PC-9 (cell line): ENCODE results near the gene MARCHF6. TPM values are rescaled to one million over a fixed set of nuclear protein-coding genes. Genes with fewer than 3 reads are reported as not detected.

Experiments
- BruUV-seq: library from RNA; stranded (reverse); fragments of 400-500 nt; replicated peaks from 2 replicates; lab custom pipeline; 2021; lab: Mats Ljungman, UMichigan
- CTCF ChIA-PET: fragments of 300-600 bp; sonication (Branson Sonifier 250); formaldehyde crosslinking; loops from one replicate; lab custom pipeline; 2022; ENCODE audit warnings: antibody characterized with exemption; lab: Charles Lee
- POLR2A ChIA-PET: fragments of 300-600 bp; sonication (Branson Sonifier 250); formaldehyde crosslinking; loops from one replicate; lab custom pipeline; 2022; ENCODE audit warnings: antibody characterized with exemption; ENCODE audit not compliant: unreplicated experiment; lab: Charles Lee
- DNase-seq, 2 experiments: peaks; one replicate each; pipeline versions ENCODE4 v3.0.0 to v3.0.0-alpha.2; 2015 to 2022; ENCODE audit warnings: mixed read lengths in 1 of 2
- H2AFZ ChIP-seq: fragments of 200-600 bp; sonication (generic); 2 replicates; pipeline ENCODE4 v1.8.1; 2017; ENCODE audit warnings: antibody characterized with exemption
- H3F3A ChIP-seq: fragments of 200-600 bp; sonication (generic); 2 replicates; pipeline ENCODE4 v1.8.1; 2017; ENCODE audit warnings: antibody characterized with exemption, mild to moderate bottlenecking, low read depth; ENCODE audit not compliant: insufficient read depth
- H3K27ac ChIP-seq: fragments of 200-600 bp; sonication (generic); 2 replicates; pipeline ENCODE4 v1.6.1; 2016; ENCODE audit warnings: mixed run types
- H3K27me3 ChIP-seq: fragments of 200-600 bp; sonication (generic); 2 replicates; pipeline ENCODE4 v1.6.1; 2016; ENCODE audit warnings: low read depth, mixed run types; ENCODE audit not compliant: insufficient read depth
- H3K36me3 ChIP-seq: fragments of 200-600 bp; sonication (generic); 2 replicates; pipeline ENCODE4 v1.6.1; 2016; ENCODE audit warnings: low read depth, mixed run types
- H3K4me1 ChIP-seq: fragments of 200-600 bp; sonication (generic); replicated peaks from 2 replicates; pipeline ENCODE4 v1.6.1; 2016; ENCODE audit warnings: mixed run types; ENCODE audit not compliant: insufficient read depth
- H3K4me2 ChIP-seq: fragments of 200-600 bp; sonication (generic); 2 replicates; pipeline ENCODE4 v1.6.1; 2017; ENCODE audit warnings: mixed run types
- H3K4me3 ChIP-seq: fragments of 200-600 bp; sonication (generic); 2 replicates; pipeline ENCODE4 v1.6.1; 2016; ENCODE audit warnings: mixed run types
- H3K79me2 ChIP-seq: fragments of 200-600 bp; sonication (generic); 2 replicates; pipeline ENCODE4 v1.6.1; 2017; ENCODE audit warnings: low read depth, mixed run types
- H3K9me2 ChIP-seq: fragments of 200-600 bp; sonication (generic); 2 replicates; pipeline ENCODE4 v1.8.1; 2017; ENCODE audit warnings: mild to moderate bottlenecking; ENCODE audit not compliant: insufficient read depth
- H3K9me3 ChIP-seq: fragments of 200-600 bp; sonication (generic); 2 replicates; pipeline ENCODE4 v1.8.1; 2016; ENCODE audit warnings: low read depth; ENCODE audit not compliant: insufficient read depth
- H4K20me1 ChIP-seq: fragments of 200-600 bp; sonication (generic); 2 replicates; pipeline ENCODE4 v1.8.1; 2017; ENCODE audit not compliant: insufficient read depth
- EZH2 ChIP-seq: fragments of 200-600 bp; sonication (generic); IDR thresholded peaks from 2 replicates; pipeline ENCODE4 v1.8.0; 2017; ENCODE audit warnings: antibody characterized with exemption, low read depth
- intact Hi-C: fragments of 100-400 bp; cut with micrococcal nuclease; formaldehyde crosslinking; loops from one replicate; pipeline ENCODE4 v1.10.0; 2022; ENCODE audit not compliant: unreplicated experiment
- total RNA-seq: library from RNA; stranded (reverse); gene quantifications from 2 replicates; pipeline ENCODE4 v1.2.3, GENCODE V29; 2021
- TF ChIP-seq, protein P1 (sequence below): fragments of 200-600 bp; sonication (generic); conservative IDR thresholded peaks from 2 replicates; pipeline ENCODE4 v1.6.1; 2017; ENCODE audit warnings: mixed run types, antibody characterized with exemption, mild to moderate bottlenecking, moderate library complexity

Gene MARCHF6
- total RNA-seq, 1 experiment from 2014 or later: 364 TPM

DNA sequence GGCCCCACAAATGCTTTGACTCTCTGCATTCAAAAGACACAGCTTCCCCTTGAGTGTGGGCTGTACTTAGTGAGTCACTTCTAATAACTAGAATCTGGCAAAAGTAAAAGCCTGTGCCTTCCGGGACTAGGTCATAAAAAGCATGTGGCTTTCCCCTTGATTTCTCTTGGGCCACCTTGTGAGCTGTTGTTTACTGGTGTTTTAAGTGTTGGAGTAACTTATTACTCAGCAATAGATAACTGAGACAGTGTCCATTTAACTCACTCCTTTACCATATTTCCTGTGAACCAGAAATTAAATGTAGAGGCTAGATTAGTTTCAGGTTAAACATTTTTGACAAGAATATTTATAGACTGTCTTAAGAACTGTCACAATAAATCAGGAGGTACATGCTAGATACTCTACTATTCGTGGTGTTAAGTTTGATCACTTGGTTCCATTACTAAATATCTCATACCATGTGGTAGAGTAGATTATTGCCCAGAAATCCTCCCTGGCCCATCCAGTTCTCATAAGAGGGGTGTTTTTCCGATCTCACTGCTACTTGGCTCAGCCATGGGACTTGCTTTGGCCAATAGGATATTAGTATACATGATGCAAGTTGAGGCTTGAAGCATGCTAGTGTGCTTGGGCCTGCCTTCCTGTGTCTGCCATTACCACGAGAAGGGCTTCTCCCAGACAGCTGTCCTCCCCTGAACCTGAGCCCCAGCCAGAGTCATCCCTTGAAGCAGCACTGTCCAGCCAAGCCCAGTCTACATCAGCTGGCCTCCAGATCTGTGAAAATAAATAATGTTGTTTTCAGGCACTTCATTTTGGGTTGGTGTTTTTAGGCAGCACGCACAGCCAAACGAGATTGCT is 35.4 kb upstream of the MARCHF6 start:
- Histone ChIP-seq H3K4me3 (no peak overlapping the region), H4K20me1 (no peaks in the 10 kb centered on the region), H3K9me3 (no peaks in the 10 kb centered on the region), H3K9me2 (no peaks in the 10 kb centered on the region), H2AFZ (0 out of 2 replicates have a peak overlapping the region, but pooled peaks have one; percentile 15), H3K79me2 (no peaks in the 10 kb centered on the region), H3K36me3 (no peaks in the 10 kb centered on the region), H3K27me3 (no peaks in the 10 kb centered on the region), H3K27ac (no peak overlapping the region), H3K4me1 (no peaks in the 10 kb centered on the region), H3F3A (no peaks in the 10 kb centered on the region), H3K4me2 (no peak overlapping the region)
- ChIA-PET POLR2A (interaction anchor here (0.8 kb wide), 1 partner anchor 35 kb away, joined by 4 read pairs; the partner anchor contains the start of gene MARCHF6), CTCF (no interaction called here)
- no TSS peak for BruUV-seq
- TF ChIP-seq EZH2: no peak
- TF ChIP-seq, protein P1, sequence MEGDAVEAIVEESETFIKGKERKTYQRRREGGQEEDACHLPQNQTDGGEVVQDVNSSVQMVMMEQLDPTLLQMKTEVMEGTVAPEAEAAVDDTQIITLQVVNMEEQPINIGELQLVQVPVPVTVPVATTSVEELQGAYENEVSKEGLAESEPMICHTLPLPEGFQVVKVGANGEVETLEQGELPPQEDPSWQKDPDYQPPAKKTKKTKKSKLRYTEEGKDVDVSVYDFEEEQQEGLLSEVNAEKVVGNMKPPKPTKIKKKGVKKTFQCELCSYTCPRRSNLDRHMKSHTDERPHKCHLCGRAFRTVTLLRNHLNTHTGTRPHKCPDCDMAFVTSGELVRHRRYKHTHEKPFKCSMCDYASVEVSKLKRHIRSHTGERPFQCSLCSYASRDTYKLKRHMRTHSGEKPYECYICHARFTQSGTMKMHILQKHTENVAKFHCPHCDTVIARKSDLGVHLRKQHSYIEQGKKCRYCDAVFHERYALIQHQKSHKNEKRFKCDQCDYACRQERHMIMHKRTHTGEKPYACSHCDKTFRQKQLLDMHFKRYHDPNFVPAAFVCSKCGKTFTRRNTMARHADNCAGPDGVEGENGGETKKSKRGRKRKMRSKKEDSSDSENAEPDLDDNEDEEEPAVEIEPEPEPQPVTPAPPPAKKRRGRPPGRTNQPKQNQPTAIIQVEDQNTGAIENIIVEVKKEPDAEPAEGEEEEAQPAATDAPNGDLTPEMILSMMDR: no peak
- DNase-seq: no peak
- intact Hi-C loops: no loop called here

DNA sequence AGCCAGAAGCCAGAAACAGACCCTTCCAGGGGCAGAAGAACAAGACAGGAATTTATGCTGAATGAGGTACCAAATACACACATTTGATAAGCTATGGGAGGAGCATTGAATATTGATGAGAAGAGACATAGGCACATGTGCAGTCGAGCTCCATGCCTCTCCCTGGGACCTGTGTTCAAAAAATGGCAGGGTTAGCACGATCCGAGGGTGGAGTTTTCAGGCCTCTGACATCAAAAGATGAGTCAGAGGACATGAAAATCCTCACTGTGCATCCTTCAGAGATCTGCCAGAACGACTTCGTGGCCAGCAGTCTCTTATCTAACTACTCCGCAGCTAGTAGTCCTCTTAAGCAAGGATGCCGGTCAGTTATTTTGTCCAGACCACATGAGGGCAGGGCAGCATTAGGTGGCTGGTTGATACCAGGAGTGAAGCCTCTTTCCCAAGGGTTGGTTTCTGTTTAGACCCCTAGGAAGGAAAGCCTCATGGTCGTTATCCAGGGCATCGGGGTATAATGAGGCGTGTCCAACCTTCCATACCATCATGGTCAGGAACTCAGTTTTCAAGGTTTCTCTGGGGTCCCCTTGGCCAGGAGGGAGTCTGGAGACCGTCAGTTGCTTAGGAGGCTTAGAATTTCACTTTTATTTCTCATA is 34.2 kb upstream of the MARCHF6 start:
- BruUV-seq: no TSS peak
- Histone ChIP-seq H3K36me3 (no peaks in the 10 kb centered on the region), H3K4me3 (no peak overlapping the region), H3K9me2 (no peaks in the 10 kb centered on the region), H3K79me2 (no peaks in the 10 kb centered on the region), H3F3A (no peaks in the 10 kb centered on the region), H3K9me3 (no peaks in the 10 kb centered on the region), H3K4me1 (no peaks in the 10 kb centered on the region), H4K20me1 (no peaks in the 10 kb centered on the region), H3K4me2 (no peak overlapping the region), H2AFZ (no peak overlapping the region), H3K27me3 (no peaks in the 10 kb centered on the region), H3K27ac (no peak overlapping the region)
- ChIA-PET POLR2A (interaction anchor here (0.8 kb wide), 1 partner anchor 34 kb away, joined by 4 read pairs; the partner anchor contains the start of gene MARCHF6), CTCF (interaction anchor here (0.6 kb wide), 3 partner anchors 18 to 76 kb away, joined by 3 to 5 read pairs (median 3); no protein-coding TSS in a partner anchor)
- intact Hi-C loops: no loop called here
- DNase-seq: no peak
- TF ChIP-seq, protein P1: no peak
- TF ChIP-seq EZH2: no peak

DNA sequence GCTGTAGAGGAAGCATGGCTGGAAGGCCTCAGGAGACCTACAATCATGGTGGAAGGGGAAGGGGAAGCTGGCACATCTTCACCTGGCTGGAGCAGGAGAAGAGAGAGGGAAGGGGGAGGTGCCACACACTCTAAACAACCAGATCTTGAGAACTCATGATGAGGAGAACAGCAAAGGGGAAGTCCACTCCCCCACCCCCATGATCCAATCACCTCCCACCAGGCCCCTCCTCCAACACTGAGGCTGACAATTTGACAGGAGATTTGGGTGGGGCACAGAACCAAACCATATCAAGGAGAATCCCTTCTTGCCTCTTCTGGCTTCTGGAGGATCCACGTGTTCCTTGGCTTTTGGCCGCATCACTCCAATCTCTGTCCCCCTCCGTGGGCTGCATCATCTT is 32.7 kb upstream of the MARCHF6 start:
- Histone ChIP-seq H3F3A (no peaks in the 10 kb centered on the region), H3K27me3 (no peaks in the 10 kb centered on the region), H4K20me1 (no peaks in the 10 kb centered on the region), H3K79me2 (no peaks in the 10 kb centered on the region), H3K9me3 (no peaks in the 10 kb centered on the region), H3K4me1 (no peaks in the 10 kb centered on the region), H3K27ac (no peak overlapping the region), H3K9me2 (no peaks in the 10 kb centered on the region), H3K4me3 (no peak overlapping the region), H3K4me2 (no peak overlapping the region), H2AFZ (no peak overlapping the region), H3K36me3 (no peaks in the 10 kb centered on the region)
- intact Hi-C loops: no loop called here
- no peak for DNase-seq
- TF ChIP-seq EZH2: no peak
- TF ChIP-seq, protein P1: no peak
- ChIA-PET CTCF (interaction anchor here (0.6 kb wide), 2 partner anchors 88 to 96 kb away, joined by 3 read pairs; no protein-coding TSS in a partner anchor), POLR2A (no interaction called here)
- BruUV-seq: no TSS peak
